GM21528 (cell line): ENCODE data around the gene COA4.

Source experiments
- ATAC-seq: cut with Tn5 transposase; IDR thresholded peaks from one replicate; pipeline ENCODE4 v1.9.1; 2021; ENCODE audit warnings: mild to moderate bottlenecking, moderate library complexity; ENCODE audit not compliant: unreplicated experiment, low FRiP score

COA4 gene

DNA sequence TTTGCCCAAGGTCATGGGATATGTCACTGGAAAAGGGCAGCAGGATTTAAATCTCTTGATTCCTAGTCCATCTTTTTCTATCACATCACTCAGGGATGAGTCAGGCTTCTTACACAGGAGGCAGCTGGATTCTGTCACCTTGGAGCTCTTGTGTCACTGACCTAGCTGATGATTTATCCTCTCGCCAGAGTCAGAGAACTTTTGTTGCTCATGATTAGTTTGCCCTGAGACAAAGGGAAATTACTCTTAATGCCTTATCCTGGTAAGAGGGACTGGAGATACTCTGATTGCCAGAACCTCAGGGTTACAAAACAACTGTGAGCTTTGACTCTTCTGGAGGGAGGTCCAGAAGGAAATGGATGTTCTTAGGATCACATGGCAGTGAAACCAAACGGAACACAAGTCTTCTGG lies 10.1 kb downstream of the COA4 start:
- ATAC-seq: no peak

DNA sequence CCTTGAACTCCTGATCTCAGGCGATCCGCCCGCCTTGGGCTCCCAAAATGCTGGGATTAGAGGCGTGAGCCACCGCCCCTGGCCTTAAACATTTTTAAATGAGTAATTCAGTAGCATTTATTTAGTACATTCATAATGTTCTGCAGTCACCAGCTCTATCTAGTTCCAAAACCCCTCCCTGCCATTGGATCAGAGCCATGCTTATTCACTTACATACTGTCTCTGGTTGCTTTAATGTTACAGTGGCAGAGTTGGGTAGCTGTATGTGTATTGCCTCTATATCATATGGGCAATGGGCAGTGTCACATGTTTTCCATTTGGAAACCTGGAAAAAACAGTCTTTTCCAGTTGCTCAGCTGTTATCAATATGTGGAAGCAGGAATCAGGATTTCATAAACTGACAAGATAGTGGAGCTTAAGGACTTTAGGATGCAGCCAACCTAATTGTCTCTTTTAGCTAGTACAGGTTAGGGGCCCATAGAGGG lies 10.5 kb downstream of the COA4 start:
- ATAC-seq: no peak

DNA sequence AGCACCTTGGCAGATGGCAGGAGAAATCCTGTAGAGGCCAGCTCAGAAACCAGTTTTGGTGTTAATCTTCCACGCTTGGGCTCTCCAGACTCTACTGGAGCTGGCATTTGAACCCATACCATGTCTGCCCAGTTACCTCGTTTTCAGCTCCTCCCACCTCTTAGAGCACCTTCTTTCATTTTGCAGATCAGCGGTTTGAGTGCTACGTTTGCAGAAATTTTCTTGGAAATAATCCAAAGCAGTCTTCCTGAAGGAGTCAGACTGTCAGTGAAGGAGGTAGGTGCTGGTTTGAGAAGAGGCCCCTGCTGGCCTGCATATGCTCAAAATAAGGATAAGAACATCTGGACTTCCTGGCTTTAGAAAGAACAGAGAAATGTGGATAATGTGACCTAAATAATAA lies 13.7 kb downstream of the COA4 start:
- ATAC-seq: no peak

DNA sequence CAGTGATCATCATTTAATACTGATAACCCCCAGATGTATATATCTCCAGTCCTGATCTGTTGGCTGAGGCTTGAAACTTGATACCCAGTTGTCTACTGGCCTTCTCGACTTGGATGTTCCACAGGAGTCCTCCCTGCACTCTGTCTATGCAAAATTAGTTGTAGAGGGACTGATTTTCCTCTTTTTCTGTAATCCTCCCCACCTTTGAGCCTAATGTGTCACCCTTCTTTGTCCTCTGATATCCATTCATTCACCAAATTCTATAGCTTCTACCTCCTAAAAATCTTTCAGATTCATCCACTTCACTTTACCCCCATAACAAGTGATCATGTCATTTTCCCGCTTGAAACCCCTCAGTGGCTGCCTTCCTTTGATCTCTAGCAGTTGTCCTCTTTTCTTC lies 16.4 kb downstream of the COA4 start:
- no peak for ATAC-seq

DNA sequence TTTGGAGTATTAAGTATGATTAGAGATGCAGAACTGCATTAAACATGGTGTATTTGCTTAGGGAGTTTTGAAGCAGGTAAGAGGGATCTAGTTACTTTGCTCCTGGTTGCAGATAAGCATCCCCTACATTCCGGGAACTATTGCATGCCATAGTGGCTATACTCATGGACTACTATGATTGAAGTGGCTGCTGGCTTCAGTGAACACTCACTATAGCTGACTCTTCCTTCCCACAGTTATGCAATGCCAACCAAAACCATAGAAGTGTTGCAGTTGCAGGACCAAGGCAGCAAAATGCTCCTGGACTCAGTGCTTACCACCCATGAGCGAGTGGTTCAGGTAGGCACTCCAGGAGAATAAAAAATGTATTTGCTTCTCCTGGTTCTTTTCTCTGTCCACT lies 17.0 kb downstream of the COA4 start:
- ATAC-seq: no peak

DNA sequence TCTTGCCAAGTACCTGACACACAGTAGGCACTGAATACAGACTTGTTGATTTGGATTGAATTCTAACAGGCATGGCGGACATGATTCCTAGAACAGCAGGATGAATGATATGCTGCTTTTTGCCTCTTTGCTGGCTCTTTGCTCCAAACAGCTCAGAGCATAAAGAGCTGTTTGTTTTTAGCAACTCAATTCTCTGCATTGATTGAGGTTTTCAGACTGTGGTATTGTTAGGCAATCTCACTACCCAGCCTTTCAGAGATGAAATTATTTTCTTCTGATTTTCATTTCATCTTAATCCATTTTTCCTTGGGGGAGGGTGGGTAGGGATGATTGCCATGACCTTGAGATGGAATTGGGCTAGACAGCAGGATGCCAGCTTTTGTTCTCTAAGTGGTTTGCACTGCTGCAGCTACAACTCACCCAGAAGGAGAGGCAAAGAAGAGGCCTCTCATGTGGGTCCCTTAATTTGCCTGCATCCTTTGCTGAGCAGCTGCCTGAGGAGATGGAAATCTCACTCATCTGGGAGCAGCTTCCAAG lies 20.5 kb downstream of the COA4 start:
- no peak for ATAC-seq

DNA sequence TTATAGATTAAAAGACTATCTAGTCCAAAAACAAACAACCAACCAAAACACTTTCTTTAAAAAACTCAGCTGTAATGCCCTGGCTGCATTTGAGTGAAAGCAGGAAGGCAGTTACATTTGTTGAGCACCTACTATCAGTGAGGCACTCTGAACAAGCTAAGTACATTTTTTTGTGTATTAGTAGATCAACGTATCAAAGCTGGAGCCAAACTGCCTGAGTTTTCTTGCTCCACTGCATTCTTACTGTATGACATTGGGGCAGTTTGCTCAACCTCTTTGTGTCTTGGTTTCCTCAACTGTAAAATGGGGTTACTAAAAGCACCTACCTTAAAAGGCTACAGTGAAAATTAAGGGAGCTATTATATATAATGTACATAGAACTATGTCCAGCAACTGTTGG lies 22.0 kb downstream of the COA4 start:
- ATAC-seq: no peak

DNA sequence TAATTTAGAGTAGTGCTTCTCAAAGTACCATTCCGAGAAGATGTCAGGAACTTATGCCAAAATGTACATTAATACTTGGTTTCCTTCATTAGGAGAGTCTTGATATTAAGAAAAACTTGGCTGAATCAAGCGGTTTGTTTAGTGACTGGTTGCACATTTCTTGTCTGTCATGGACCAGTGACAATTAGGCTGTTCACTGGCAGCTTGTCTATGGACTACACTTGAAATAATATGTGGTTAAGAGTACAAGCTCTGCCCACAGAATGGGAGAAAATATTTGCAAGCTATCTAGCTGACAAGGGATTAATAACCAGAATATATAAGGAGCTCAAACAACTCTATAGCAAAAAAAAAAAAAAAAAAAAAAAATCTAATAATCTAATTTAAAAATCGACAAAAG lies 24.6 kb downstream of the COA4 start:
- ATAC-seq: no peak

DNA sequence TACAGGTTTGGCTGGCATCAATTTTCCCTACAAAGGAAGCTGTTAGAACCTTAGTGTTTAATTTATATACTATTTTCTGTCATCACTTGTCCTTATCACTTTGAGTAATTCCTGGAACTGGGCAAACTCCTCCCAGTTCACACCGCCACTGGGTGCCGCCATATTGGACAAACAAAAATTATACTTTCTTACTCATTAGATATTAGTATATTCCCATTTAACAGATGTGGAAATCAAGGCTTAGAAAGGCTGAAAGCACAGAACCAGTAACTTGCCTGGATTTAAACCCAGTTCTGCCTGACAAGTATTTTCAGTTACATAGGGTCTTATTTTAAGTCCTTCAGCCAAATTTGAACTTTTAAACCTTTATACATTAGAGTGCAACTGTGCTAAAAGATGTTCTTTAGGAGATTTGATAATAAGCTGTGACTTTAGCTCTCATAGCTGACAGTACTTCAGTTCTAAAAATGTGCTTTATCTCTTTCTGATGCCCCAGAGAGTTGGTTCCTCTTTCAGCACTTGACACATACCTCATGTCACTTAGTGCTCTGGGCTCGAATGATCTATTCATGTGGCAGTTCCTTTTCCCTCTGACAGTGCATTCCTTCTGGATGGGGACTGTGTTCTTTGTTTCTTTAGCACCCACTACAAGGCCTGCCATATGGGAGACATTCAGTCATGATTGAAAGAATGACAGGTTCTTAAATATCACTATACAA lies 25.4 kb downstream of the COA4 start:
- ATAC-seq: no peak

DNA sequence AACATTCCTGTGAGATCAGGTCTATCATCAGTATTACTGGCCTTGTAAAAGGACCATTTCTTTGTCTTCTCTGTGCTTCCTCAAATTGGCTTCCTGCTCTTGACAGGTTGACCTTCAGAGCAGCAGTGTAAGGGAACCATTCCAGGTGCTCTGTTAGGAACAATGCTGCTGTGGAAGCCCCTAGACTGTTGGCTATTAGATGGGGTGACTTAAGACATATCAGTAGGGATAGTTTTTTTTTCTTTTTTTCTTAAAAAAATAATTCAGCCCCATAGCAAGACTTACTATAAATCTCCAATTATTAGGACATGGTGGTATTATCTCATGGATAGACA lies 37.6 kb downstream of the COA4 start:
- no peak for ATAC-seq

DNA sequence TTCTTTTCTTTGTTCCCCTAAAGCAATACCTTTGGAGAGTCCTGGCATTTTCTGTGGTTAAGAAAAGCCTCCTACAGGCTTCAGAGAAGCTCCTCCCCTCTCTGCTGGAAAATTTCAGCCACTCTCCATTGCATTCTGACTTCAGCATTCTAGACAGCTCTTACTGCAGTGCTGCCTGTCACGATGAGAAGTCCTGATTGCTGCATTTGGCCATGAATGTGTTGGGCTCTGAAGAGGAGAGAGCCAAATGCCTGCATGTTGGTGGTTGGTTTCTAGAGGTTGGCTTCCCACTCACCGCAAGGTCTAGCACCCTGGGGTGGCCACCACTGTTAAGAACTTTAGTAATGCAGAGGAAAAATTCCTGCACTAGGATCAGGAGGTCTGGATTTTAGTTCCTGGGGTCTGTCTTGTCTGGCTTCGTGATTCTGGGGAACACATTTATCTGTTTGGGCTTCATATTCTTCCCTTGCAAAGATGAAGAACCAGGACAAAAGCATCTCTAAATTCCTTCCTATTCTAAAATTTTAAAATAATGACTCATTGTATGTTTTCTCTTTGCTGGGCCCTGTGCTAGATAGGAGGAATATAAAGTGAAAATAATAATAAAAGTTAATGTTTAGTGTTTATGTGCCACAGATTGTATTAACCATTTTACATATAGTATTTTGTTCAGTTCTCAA lies 38.1 kb downstream of the COA4 start:
- ATAC-seq: no peak

DNA sequence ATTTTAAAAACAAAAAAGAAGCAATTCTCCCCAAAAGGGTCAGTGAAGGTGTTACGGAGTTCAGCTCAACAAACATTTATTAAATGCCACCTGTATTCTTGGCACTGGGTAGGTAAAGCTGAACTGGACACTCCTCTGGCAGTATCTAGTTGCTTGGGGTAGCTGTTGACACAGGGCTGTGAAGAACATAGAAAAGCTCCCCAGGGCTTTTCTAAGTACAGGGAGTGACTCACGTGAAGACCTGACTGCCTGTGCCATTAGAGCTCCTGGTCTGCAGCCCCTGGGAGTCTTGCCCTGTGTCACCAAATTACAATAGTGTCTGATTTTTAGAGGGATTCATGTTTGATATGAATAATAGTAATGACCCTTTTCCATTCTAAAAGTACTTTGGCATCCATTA lies 43.6 kb downstream of the COA4 start:
- ATAC-seq: no peak

DNA sequence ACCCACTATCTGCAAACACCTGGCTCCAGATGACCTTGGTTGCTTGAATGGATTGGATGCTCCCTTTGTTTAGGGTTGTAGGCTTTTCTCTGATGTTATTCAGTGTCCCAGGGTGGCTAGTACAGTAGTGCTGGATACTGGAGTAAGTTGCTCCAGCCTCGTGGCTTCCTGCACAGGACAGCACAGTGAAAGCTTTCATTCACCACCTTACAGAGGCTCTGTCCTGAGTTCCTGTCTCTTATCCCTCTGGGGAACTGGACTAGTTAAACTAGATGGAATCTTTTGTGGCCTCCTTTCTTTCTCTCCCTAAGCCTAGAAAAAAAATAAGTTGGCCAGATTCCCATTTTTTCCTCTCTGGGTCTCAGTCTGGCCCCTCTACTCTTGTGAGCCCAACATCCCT lies 46.4 kb downstream of the COA4 start:
- ATAC-seq: no peak
